Naive thymus-derived CD4-positive, alpha-beta T cell (primary cell): Measurements from ENCODE around the gene RBFOX1. TPM values are rescaled to one million over a fixed set of nuclear protein-coding genes. Genes with fewer than 3 reads are reported as not detected.

Experiments
- ATAC-seq: fragments of 150-1000 bp; cut with Tn5 transposase; 2 replicates; pipeline ENCODE4 v1.10.0; 2021; ENCODE audit warnings: mild to moderate bottlenecking, moderate library complexity
- CTCF ChIA-PET: fragments of 350-600 bp; sonication (Branson Sonifier 250); formaldehyde crosslinking; loops from one replicate; lab custom pipeline; 2021; ENCODE audit warnings: antibody characterized with exemption; lab: Charles Lee
- POLR2A ChIA-PET: fragments of 350-600 bp; sonication (Branson Sonifier 250); formaldehyde crosslinking; loops from one replicate; lab custom pipeline; 2021; ENCODE audit warnings: antibody characterized with exemption, inconsistent platforms; lab: Charles Lee
- DNase-seq, 9 donors: peaks; one replicate each; pipeline versions ENCODE4 v3.0.0 to v3.0.0-alpha.2; 2020 to 2022; ENCODE audit warnings: mixed read lengths in 1 of 9
- H3K27ac ChIP-seq: one replicate; pipeline ENCODE4 v1.7.0; 2013; ENCODE audit warnings: mild to moderate bottlenecking, low read depth, low read length, moderate library complexity
- H3K27me3 ChIP-seq, 2 donors: one replicate each; pipeline ENCODE4 v1.7.0; 2013; ENCODE audit warnings: low read length in 2 of 2, mild to moderate bottlenecking in 2 of 2, moderate library complexity in 2 of 2; ENCODE audit not compliant: control insufficient read depth in 2 of 2, insufficient read depth in 2 of 2
- H3K36me3 ChIP-seq, 3 experiments: 1 replicate in 2 of 3; 2 replicates in 1 of 3; pipeline ENCODE4 v1.7.0; 2013; ENCODE audit warnings: low read length in 3 of 3, mild to moderate bottlenecking in 3 of 3, moderate library complexity in 1 of 3; ENCODE audit not compliant: insufficient read depth in 3 of 3, control insufficient read depth in 2 of 3
- H3K4me1 ChIP-seq, 2 donors: one replicate each; pipeline ENCODE4 v1.7.0; 2013; ENCODE audit warnings: low read length in 2 of 2, mild to moderate bottlenecking in 2 of 2, moderate library complexity in 1 of 2; ENCODE audit not compliant: control insufficient read depth in 2 of 2, insufficient read depth in 2 of 2
- H3K4me3 ChIP-seq: 2 replicates; pipeline ENCODE4 v1.7.0; 2013; ENCODE audit warnings: mild to moderate bottlenecking, low read length
- H3K9me3 ChIP-seq, 3 experiments: 1 replicate in 2 of 3; 2 replicates in 1 of 3; pipeline ENCODE4 v1.7.0; 2013; ENCODE audit warnings: low read length in 3 of 3; ENCODE audit not compliant: control insufficient read depth in 2 of 3
- H3K27ac Mint-ChIP-seq, 9 donors: one replicate each; pipeline ENCODE4 v1.8.0; 2020 to 2022; ENCODE audit warnings: mixed read lengths in 9 of 9, mild to moderate bottlenecking in 8 of 9, moderate library complexity in 5 of 9, inconsistent platforms in 2 of 9
- H3K27me3 Mint-ChIP-seq, 5 donors: one replicate each; pipeline ENCODE4 v1.8.0; 2021 to 2022; ENCODE audit warnings: mixed read lengths in 5 of 5, mild to moderate bottlenecking in 1 of 5
- H3K36me3 Mint-ChIP-seq, 5 donors: one replicate each; pipeline ENCODE4 v1.8.0; 2020 to 2022; ENCODE audit warnings: mixed read lengths in 5 of 5, mild to moderate bottlenecking in 3 of 5, inconsistent platforms in 1 of 5
- H3K4me1 Mint-ChIP-seq, 7 donors: one replicate each; pipeline ENCODE4 v1.8.0; 2020 to 2022; ENCODE audit warnings: mixed read lengths in 7 of 7, mild to moderate bottlenecking in 3 of 7, inconsistent platforms in 1 of 7
- H3K4me3 Mint-ChIP-seq, 10 donors: one replicate each; pipeline ENCODE4 v1.8.0; 2020 to 2022; ENCODE audit warnings: mild to moderate bottlenecking in 10 of 10, mixed read lengths in 10 of 10, moderate library complexity in 6 of 10, inconsistent platforms in 2 of 10
- H3K9me3 Mint-ChIP-seq, 11 donors: one replicate each; pipeline ENCODE4 v1.8.0; 2020 to 2022; ENCODE audit warnings: mixed read lengths in 11 of 11, mild to moderate bottlenecking in 4 of 11, inconsistent platforms in 1 of 11, moderate library complexity in 1 of 11
- intact Hi-C, 2 donors: fragments of 100-400 bp; cut with micrococcal nuclease; formaldehyde crosslinking; loops; one replicate each; pipeline ENCODE4 v1.15.1; 2023
- polyA plus RNA-seq, 2 donors: library from polyadenylated mRNA; unstranded; fragments of 300-500 nt; fragmentation: Illumina TruSeq; gene quantifications; one replicate each; pipeline ENCODE4 v1.2.3, GENCODE V29; 2021
- total RNA-seq, 6 experiments: library from RNA in 5 of 6; stranded (reverse) in 5 of 6; gene quantifications; 1 replicate in 5 of 6; 2 replicates in 1 of 6; pipeline ENCODE4 v1.2.3 and lab custom pipeline; 2021 to 2026

The RBFOX1 gene
- total and polyA plus RNA-seq, 7 experiments from 2014 or later: not detected

DNA sequence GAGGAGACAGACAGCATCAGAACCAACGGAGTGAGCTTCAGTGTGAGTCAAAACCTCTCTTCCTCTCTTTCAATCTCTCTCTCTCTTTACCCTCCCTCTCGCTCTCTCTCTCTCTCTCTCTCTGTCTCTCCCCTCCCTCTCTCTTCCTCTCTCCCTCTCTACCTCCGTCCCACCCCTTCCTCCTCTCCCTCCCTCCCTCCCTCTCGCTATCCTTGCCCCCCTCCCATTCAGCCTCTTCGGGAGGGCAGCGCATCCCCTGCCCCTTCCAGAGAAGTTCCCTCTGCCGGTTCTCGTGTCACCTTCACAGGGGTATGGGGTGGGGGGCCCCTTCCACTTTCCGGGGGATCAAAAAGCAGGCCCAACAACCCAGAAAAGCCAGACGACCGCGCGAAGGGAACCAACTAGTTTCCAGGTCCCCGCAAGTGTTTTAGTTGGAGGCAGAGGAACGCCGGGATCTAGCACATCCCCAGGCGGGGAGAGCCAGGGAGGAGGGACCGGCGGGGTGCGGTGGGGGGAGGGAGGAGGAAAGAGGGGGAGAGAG lies 28.9 kb upstream of the RBFOX1 start:
- CTCF ChIA-PET: no interaction called here
- H3K27ac Mint-ChIP-seq: no peak overlapping the region
- no peak for DNase-seq
- POLR2A ChIA-PET: no interaction called here
- intact Hi-C loops: no loop called here
- H3K27ac ChIP-seq: no peak overlapping the region
- H3K9me3 ChIP-seq: no peaks in the 10 kb centered on the region
- ATAC-seq: no peak
- no peaks in the 10 kb centered on the region for H3K4me1 ChIP-seq
- H3K4me1 Mint-ChIP-seq: peaks cover 0 to 7% (median 0%) of the 10 kb centered on the region in 7 donors
- peaks cover 0 to 35% (median 12%) of the 10 kb centered on the region in 11 donors for H3K9me3 Mint-ChIP-seq
- no peaks in the 10 kb centered on the region for H3K36me3 ChIP-seq
- no peak overlapping the region for H3K4me3 ChIP-seq
- no peaks in the 10 kb centered on the region for H3K27me3 ChIP-seq
- peaks cover 0 to 5% (median 0%) of the 10 kb centered on the region in 5 donors for H3K36me3 Mint-ChIP-seq
- no peak overlapping the region for H3K4me3 Mint-ChIP-seq
- peaks cover 14 to 48% (median 46%) of the 10 kb centered on the region in 5 donors for H3K27me3 Mint-ChIP-seq

DNA sequence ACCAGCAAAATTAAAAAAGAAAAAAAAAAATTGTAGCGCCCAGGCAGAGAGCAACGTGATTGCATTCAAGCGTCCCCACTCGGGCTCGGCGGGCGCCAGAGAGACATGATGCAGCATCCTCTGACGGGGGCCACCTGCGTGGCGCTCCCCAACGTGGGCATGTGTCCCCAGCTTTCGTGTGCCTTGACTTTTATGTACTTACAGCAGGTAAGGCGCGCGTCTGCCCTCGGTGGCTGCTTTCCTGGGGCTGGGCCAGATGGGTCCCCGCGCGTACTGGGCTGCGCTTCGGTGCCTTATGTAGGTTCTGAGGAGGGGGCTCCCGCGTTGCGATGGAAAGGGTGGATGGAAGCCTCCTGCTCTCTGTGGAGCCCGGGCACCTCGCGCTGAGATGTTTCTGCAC lies 28.4 kb upstream of the RBFOX1 start:
- DNase-seq: no peak
- Histone ChIP-seq H3K27me3 (no peaks in the 10 kb centered on the region), H3K27ac (no peak overlapping the region), H3K4me3 (no peak overlapping the region), H3K36me3 (no peaks in the 10 kb centered on the region), H3K4me1 (no peaks in the 10 kb centered on the region), H3K9me3 (no peaks in the 10 kb centered on the region)
- H3K27ac Mint-ChIP-seq: no peak overlapping the region
- peaks cover 0 to 7% (median 0%) of the 10 kb centered on the region in 7 donors for H3K4me1 Mint-ChIP-seq
- POLR2A ChIA-PET: no interaction called here
- peaks cover 0 to 34% (median 12%) of the 10 kb centered on the region in 11 donors for H3K9me3 Mint-ChIP-seq
- no peak for ATAC-seq
- peaks cover 0 to 5% (median 0%) of the 10 kb centered on the region in 5 donors for H3K36me3 Mint-ChIP-seq
- no peak overlapping the region for H3K4me3 Mint-ChIP-seq
- CTCF ChIA-PET: no interaction called here
- H3K27me3 Mint-ChIP-seq: peaks cover 14 to 48% (median 47%) of the 10 kb centered on the region in 5 donors
- intact Hi-C loops: no loop called here

GRCh38 chr16:7304958-7305357 lies 27.7 kb upstream of the RBFOX1 start:
- H3K4me1 Mint-ChIP-seq: peaks cover 0 to 7% (median 0%) of the 10 kb centered on the region in 7 donors
- Histone ChIP-seq H3K4me3 (no peak overlapping the region), H3K4me1 (no peaks in the 10 kb centered on the region), H3K9me3 (no peaks in the 10 kb centered on the region), H3K36me3 (no peaks in the 10 kb centered on the region), H3K27ac (no peak overlapping the region), H3K27me3 (no peaks in the 10 kb centered on the region)
- H3K9me3 Mint-ChIP-seq: peaks cover 0 to 31% (median 12%) of the 10 kb centered on the region in 11 donors
- peaks cover 14 to 48% (median 42%) of the 10 kb centered on the region in 5 donors for H3K27me3 Mint-ChIP-seq
- H3K27ac Mint-ChIP-seq: no peak overlapping the region
- ChIA-PET POLR2A (no interaction called here), CTCF (no interaction called here)
- intact Hi-C loops: no loop called here
- ATAC-seq (no peak), DNase-seq (no peak)
- no peak overlapping the region for H3K4me3 Mint-ChIP-seq
- H3K36me3 Mint-ChIP-seq: peaks cover 0 to 5% (median 0%) of the 10 kb centered on the region in 5 donors

DNA sequence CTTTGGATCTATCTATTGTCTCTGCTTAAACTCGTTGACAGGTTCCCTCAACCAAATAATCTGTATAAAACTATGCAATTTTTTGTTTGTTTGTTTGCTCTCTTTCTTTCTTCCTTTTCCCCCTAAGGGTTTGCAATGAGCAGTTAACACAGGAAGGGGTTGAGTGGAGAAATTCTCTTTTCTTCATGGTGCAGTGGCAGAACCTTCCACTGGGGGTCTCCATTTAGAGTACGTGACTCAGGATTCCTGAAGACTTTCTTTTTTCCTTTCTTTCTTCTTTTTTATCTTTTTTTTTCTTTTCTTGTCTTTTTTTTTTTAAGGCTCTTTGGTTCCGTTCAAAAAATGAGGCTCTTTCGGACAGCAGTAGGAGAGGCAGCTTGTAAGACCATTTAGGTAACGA lies 19.5 kb upstream of the RBFOX1 start:
- no peak overlapping the region for H3K4me3 Mint-ChIP-seq
- POLR2A ChIA-PET: no interaction called here
- ATAC-seq (no peak), DNase-seq (no peak)
- CTCF ChIA-PET: no interaction called here
- H3K9me3 Mint-ChIP-seq: peaks cover 0 to 13% (median 2%) of the 10 kb centered on the region in 11 donors
- peaks cover 0 to 7% (median 3%) of the 10 kb centered on the region in 5 donors for H3K27me3 Mint-ChIP-seq
- Histone ChIP-seq H3K9me3 (no peaks in the 10 kb centered on the region), H3K4me3 (no peak overlapping the region), H3K4me1 (no peaks in the 10 kb centered on the region), H3K27ac (no peak overlapping the region), H3K36me3 (no peaks in the 10 kb centered on the region), H3K27me3 (no peaks in the 10 kb centered on the region)
- no peaks in the 10 kb centered on the region for H3K36me3 Mint-ChIP-seq
- no peak overlapping the region for H3K27ac Mint-ChIP-seq
- no peaks in the 10 kb centered on the region for H3K4me1 Mint-ChIP-seq
- intact Hi-C loops: no loop called here

- no peak overlapping the region for H3K4me3 Mint-ChIP-seq
- no peaks in the 10 kb centered on the region for H3K9me3 ChIP-seq
- ATAC-seq (no peak), DNase-seq (no peak)
- intact Hi-C loops: no loop called here
- peaks cover 0 to 3% (median 0%) of the 10 kb centered on the region in 5 donors for H3K27me3 Mint-ChIP-seq
- no peak overlapping the region for H3K27ac Mint-ChIP-seq
- ChIA-PET POLR2A (no interaction called here), CTCF (no interaction called here)
- peaks cover 0 to 11% (median 2%) of the 10 kb centered on the region in 11 donors for H3K9me3 Mint-ChIP-seq
- H3K4me1 Mint-ChIP-seq: no peaks in the 10 kb centered on the region
- no peak overlapping the region for H3K4me3 ChIP-seq
- H3K36me3 ChIP-seq: no peaks in the 10 kb centered on the region
- H3K27ac ChIP-seq: no peak overlapping the region
- H3K4me1 ChIP-seq: no peaks in the 10 kb centered on the region
- no peaks in the 10 kb centered on the region for H3K36me3 Mint-ChIP-seq
- no peaks in the 10 kb centered on the region for H3K27me3 ChIP-seq
Measured at GRCh38 chr16:7314163-7314562, 18.5 kb upstream of the RBFOX1 start.

DNA sequence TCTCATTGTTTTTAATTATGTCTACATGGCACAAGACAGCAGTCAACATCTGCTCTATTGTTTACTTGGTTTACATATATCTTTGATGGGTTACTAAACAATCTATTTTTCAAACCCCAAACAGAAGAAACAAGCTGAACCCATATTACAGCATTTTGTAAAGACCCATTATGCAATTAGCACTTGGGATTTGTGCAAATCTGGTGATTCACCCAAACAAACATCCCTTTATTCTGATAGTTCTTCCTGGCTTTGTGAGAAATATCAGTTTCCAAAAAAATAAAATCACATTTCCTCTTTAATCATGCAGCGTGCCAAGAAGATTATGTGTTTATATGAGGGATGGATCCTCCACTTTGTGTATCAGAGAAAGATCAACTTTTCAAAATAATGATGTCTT lies 16.8 kb upstream of the RBFOX1 start:
- ChIA-PET POLR2A (no interaction called here), CTCF (no interaction called here)
- H3K4me3 Mint-ChIP-seq: no peak overlapping the region

DNA sequence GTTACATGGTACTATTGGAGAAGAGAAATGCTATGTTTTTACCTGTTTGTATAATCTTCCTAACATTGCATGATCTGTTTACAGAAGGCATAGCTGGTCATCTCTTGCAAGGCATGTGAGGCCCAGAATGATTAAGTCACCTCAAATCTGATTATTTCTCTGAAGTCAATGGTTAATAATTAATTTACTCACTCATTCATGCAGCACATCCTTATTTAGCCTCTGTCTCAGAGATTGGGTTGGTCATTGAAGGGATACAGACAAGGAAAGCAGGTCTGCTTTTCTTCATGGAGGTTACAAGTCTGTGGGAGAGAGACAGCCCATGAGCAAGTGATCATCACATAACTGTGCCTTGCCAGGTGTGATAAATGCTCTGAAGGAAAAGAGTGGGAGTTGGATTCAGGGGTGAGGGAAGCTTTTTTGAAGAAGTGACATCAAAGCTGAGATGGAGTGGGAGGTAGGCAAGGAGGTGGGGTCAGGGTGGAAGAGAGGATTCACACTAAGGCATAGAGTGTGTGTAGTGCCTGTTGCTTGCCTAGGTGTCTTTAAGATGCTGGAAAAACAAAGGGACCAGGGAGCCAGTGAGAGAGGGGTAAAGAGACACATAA lies 16.3 kb upstream of the RBFOX1 start:
- ChIA-PET POLR2A (no interaction called here), CTCF (no interaction called here)
- Mint-ChIP-seq H3K27ac (no peak overlapping the region), H3K4me3 (no peak overlapping the region), H3K9me3 (peaks cover 0 to 15% (median 7%) of the 10 kb centered on the region in 11 donors), H3K27me3 (peaks cover 0 to 3% (median 0%) of the 10 kb centered on the region in 5 donors), H3K36me3 (no peaks in the 10 kb centered on the region), H3K4me1 (no peaks in the 10 kb centered on the region)
- Histone ChIP-seq H3K9me3 (no peaks in the 10 kb centered on the region), H3K27me3 (no peaks in the 10 kb centered on the region), H3K36me3 (no peaks in the 10 kb centered on the region), H3K4me3 (no peak overlapping the region), H3K27ac (no peak overlapping the region), H3K4me1 (no peaks in the 10 kb centered on the region)
- intact Hi-C loops: no loop called here
- ATAC-seq: no peak
- no peak for DNase-seq

More for the DNA sequence above, 16.8 kb upstream of the RBFOX1 start:
- H3K9me3 ChIP-seq: no peaks in the 10 kb centered on the region
- intact Hi-C loops: no loop called here
- no peaks in the 10 kb centered on the region for H3K36me3 Mint-ChIP-seq
- ATAC-seq (no peak), DNase-seq (no peak)
- no peak overlapping the region for H3K4me3 ChIP-seq
- peaks cover 0 to 15% (median 7%) of the 10 kb centered on the region in 11 donors for H3K9me3 Mint-ChIP-seq
- no peaks in the 10 kb centered on the region for H3K27me3 ChIP-seq
- no peak overlapping the region for H3K27ac Mint-ChIP-seq
- peaks cover 0 to 3% (median 0%) of the 10 kb centered on the region in 5 donors for H3K27me3 Mint-ChIP-seq
- no peaks in the 10 kb centered on the region for H3K4me1 Mint-ChIP-seq
- H3K36me3 ChIP-seq: no peaks in the 10 kb centered on the region
- no peak overlapping the region for H3K27ac ChIP-seq
- no peaks in the 10 kb centered on the region for H3K4me1 ChIP-seq
